NCI-H2196 treated with DMSO at 0.1 percent for 48 hours (cell line): ENCODE measurements around the gene MECR.
A peak's percentile ranks its signal among the peaks of the same experiment; 100 is the strongest.

Experiments used
- DNase-seq: peaks from one replicate; lab custom pipeline; 2025; ENCODE audit not compliant: unreplicated experiment; lab: John Stamatoyannopoulos, UW

MECR gene

DNA sequence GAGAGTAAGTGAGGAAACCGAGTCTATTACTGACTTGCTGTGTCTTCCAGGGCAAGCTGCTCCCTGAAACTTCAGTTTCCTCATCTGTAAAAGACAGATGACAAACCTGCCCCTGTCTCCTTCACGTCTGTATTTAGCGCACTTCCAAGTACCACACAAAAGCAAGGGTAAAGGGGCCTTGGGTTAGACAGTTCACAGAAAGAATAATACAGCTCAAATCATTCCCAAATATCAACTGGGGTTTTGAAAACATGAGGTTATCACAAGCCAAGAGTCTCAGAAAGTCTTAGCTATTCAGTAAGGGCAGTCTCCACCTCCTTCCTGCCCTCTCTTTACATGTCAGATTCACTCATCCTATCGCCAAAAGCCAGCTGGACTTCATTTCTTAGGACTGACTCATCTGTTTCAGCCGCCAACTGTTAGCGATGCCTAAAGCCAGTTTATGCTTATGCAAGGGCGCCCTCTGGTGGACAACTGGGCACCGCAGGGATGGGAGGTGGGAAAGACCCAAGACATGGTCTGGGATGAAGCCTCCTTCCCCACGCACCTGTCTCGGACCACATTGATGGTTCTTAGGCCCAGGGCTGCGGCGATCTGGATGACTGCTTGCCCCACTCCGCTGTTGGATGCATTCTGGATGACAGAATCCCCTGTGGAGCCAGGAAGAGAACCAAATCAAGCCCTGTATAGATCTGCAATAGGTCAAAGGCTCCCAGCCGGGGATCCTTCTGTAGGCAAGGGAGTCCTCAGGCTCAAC, 28.0 kb downstream of the MECR start:
- peak; percentile 87 for DNase-seq

DNA sequence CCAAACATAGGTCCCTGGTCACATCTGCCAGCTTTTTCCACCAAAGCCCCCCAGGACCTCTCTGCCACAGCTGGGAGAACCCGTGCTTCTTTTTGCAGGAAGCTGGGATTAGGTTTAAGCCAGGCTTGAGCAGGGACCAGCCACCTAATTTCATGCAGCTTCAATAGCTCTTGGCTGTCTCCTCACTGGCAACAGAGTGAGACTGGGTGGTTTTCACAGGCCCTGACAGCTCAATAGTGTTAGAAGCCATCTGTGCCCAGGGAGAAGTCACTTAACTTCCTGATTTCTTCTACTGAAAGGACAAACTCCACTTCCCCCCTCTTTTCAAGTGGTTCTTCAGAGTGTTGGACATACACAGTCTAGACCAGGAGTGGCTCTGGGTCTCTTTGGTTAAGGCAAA, 28.7 kb downstream of the MECR start:
- no peak for DNase-seq

GRCh38 chr1:29201595-29202051, 29.1 kb downstream of the MECR start:
- no peak for DNase-seq

DNA sequence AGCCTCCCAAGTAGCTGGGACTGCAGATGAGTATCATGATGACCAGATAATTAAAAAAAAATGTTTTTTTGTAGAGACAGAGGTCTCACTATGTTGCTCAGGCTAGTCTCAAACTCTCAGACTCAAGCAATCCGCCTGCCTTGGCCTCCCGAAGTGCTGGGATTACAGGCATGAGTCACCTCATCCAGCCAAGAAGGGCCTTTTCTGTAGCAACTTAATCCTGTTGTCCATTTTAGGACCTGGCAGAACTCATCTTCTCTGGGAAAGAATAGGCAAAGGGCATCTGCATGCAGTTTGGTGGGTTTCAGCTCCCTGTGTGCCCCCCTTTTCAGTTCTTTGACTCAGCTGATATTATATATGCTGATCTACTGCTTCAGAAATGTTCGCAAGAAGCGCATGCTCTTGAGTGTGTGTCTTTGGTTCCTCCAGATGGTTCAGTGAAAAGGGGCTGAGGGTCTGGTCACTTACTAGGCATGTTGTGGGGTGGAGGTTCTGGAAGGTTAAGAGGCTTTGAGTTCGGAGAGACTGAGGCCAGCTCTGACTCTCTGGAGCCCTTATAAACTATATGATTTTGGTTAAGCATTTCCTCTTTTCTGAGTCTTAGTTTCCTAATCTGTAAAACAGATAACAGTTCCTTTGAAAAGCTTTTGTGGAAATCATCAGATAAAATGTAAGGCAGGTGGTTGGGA, 29.7 kb downstream of the MECR start:
- no peak for DNase-seq

- DNase-seq = no peak
Measured at GRCh38 chr1:29197993-29198392, 32.7 kb downstream of the MECR start.

- peak; percentile 28 for DNase-seq
Measured at GRCh38 chr1:29197590-29197924, 33.2 kb downstream of the MECR start.

DNA sequence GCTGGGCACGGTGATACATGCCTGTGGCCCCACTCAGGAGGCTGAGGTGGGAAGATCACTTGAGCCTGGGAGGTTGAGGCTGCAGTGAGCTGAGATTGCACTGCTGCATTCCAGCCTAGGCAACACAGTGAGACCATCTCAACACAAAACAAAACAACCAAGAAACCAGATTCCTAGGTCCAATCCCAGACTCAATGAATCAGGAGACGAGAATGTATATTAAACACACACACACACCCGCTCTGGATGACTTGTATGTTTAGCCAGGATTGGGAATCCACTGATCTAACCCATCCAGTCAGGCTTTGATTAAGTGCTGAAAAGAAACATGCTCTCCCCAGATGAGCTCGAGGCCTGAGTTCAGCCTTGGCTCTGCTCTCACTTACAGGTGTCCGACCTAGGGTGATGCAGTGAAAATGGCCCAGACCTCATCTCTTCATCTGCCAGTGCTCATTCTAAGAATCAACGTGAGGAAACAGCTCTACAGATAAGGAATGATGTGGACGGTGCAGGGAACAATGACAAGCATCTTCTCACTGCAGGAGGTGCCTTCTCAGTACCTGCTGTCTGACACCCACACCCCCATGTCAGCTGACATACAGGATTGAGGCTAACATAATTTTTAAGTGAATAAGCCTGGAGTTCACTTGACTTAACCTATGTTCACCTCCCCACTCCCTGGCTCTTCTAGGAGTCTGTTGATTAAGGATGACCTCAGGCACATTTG, 33.7 kb downstream of the MECR start:
- DNase-seq = no peak

- peak; percentile 24 for DNase-seq
Measured at GRCh38 chr1:29195881-29196291, 34.8 kb downstream of the MECR start.

GRCh38 chr1:29193879-29194455, 36.8 kb downstream of the MECR start:
- no peak for DNase-seq

GRCh38 chr1:29190718-29191117, 40.0 kb downstream of the MECR start:
- DNase-seq = no peak

- no peak for DNase-seq
Measured at GRCh38 chr1:29186707-29187106, 44.0 kb downstream of the MECR start.

GRCh38 chr1:29186252-29186651, 44.5 kb downstream of the MECR start:
- no peak for DNase-seq

GRCh38 chr1:29183287-29183686, 47.4 kb downstream of the MECR start:
- no peak for DNase-seq

GRCh38 chr1:29181413-29182225, 49.1 kb downstream of the MECR start, which contains the start of gene SRSF4:
TSS of gene SRSF4 (minus strand) at chr1:29181900. CDS start at chr1:29181752, 148 bp downstream.
- peak; percentile 97 for DNase-seq

GRCh38 chr1:29180497-29181412, 50.0 kb downstream of the MECR start:
- no peak for DNase-seq

- DNase-seq = no peak
Measured at GRCh38 chr1:29179641-29180184, 51.0 kb downstream of the MECR start.

DNA sequence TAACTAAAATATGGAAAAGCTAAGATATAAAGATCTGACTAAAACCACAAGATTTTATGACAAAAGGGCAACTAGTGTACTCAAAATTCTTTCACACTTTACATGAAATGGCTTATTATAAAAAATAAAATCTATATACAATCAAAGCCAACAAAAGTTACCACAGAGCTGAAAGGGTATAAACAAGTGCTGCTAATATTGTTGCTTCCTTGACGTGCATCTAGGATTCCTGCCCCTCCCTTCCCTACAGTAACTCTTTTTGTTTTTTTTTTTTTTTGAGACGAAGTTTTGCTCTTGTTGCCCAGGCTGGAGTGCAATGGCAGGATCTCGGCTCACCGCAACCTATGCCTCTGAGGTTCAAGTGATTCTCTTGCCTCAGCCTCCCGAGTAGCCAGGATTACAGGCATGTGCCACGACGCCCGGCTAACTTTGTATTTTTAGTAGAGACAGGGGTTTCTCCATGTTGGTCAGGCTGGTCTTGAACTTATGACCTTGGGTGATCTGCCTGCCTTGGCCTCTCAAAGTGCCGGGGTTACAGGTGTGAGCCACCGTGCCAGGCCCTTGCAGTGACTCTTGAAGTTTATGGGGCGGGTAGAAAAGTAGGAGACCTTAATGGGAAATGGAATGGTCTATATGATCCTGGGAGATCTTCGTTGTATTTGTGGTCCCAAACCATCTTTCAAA, 53.6 kb downstream of the MECR start:
- DNase-seq = no peak

GRCh38 chr1:29176576-29176975, 54.2 kb downstream of the MECR start:
- no peak for DNase-seq
